Keratinocyte (primary cell): Measurements from ENCODE around the gene MINDY4. TPM values are rescaled to one million over a fixed set of nuclear protein-coding genes. Genes with fewer than 3 reads are reported as not detected.

Experiments used
- DNase-seq: peaks from one replicate; pipeline ENCODE4 v3.0.0-alpha.2; 2011; ENCODE audit warnings: low read depth, missing footprints, low spot score
- FAIRE-seq: peaks from 2 replicates; lab custom pipeline; 2011; peaks lifted over from hg19 to GRCh38; lab: Jason Lieb, UNC
- H2AFZ ChIP-seq: 2 replicates; pipeline ENCODE4 v1.6.0; 2012; ENCODE audit warnings: low read length, control low read depth, inconsistent platforms; ENCODE audit not compliant: control insufficient read depth
- H3K27ac ChIP-seq: 2 replicates; pipeline ENCODE4 v1.5.1; 2011; ENCODE audit warnings: low read length; ENCODE audit not compliant: control insufficient read depth, insufficient read depth
- H3K27me3 ChIP-seq: 3 replicates; pipeline ENCODE4 v1.6.0; 2011; ENCODE audit warnings: low read length; ENCODE audit not compliant: control insufficient read depth, insufficient read depth; ENCODE audit errors: extremely low read depth
- H3K36me3 ChIP-seq, 2 experiments: 2 replicates in 1 of 2; 3 replicates in 1 of 2; pipeline ENCODE4 v1.5.1; 2011; ENCODE audit warnings: low read length in 2 of 2, mild to moderate bottlenecking in 1 of 2; ENCODE audit not compliant: control insufficient read depth in 2 of 2, insufficient read depth in 2 of 2; ENCODE audit errors: extremely low read depth in 1 of 2
- H3K4me1 ChIP-seq: 3 replicates; pipeline ENCODE4 v1.5.1; 2011; ENCODE audit warnings: low read length; ENCODE audit not compliant: control insufficient read depth, insufficient read depth; ENCODE audit errors: extremely low read depth
- H3K4me2 ChIP-seq: 3 replicates; pipeline ENCODE4 v1.6.0; 2011; ENCODE audit warnings: low read depth, low read length; ENCODE audit not compliant: control insufficient read depth, insufficient read depth; ENCODE audit errors: extremely low read depth
- H3K4me3 ChIP-seq, 3 experiments: fragments of 200-600 bp in 1 of 3; sonication (generic) in 1 of 3; 2 replicates in 2 of 3; 3 replicates in 1 of 3; pipeline ENCODE4 v1.5.1; 2011 to 2016; ENCODE audit warnings: low read length in 3 of 3, mild to moderate bottlenecking in 3 of 3, control low read depth in 2 of 3, inconsistent platforms in 1 of 3, low read depth in 1 of 3, mixed read lengths in 1 of 3, mixed run types in 1 of 3, moderate library complexity in 1 of 3; ENCODE audit not compliant: control insufficient read depth in 2 of 3, insufficient read depth in 2 of 3; ENCODE audit errors: extremely low read depth in 1 of 3
- H3K79me2 ChIP-seq: 2 replicates; pipeline ENCODE4 v1.6.0; 2012; ENCODE audit warnings: low read length; ENCODE audit not compliant: control insufficient read depth, insufficient read depth
- H3K9ac ChIP-seq: 3 replicates; pipeline ENCODE4 v1.6.0; 2011; ENCODE audit warnings: low read length; ENCODE audit not compliant: control insufficient read depth, insufficient read depth; ENCODE audit errors: extremely low read depth
- H3K9me1 ChIP-seq: 3 replicates; pipeline ENCODE4 v1.6.0; 2011; ENCODE audit warnings: low read length; ENCODE audit not compliant: control insufficient read depth, insufficient read depth; ENCODE audit errors: extremely low read depth
- H3K9me3 ChIP-seq: 2 replicates; pipeline ENCODE4 v1.5.1; 2012; ENCODE audit warnings: low read depth, low read length; ENCODE audit not compliant: control insufficient read depth
- H4K20me1 ChIP-seq: 3 replicates; pipeline ENCODE4 v1.6.0; 2011; ENCODE audit warnings: low read length; ENCODE audit not compliant: control insufficient read depth, insufficient read depth; ENCODE audit errors: extremely low read depth
- CTCF ChIP-seq, 3 experiments: IDR thresholded peaks in 1 of 3; conservative IDR thresholded peaks in 1 of 3; optimal IDR thresholded peaks in 1 of 3; 2 replicates in 2 of 3; 3 replicates in 1 of 3; pipeline versions ENCODE3 to v1.5.1; 2011; ENCODE audit warnings: low read length in 3 of 3, mild to moderate bottlenecking in 3 of 3, moderate library complexity in 2 of 3, control low read depth in 1 of 3, inconsistent platforms in 1 of 3; ENCODE audit not compliant: insufficient read depth in 2 of 3; ENCODE audit errors: extremely low read depth in 1 of 3
- EZH2 ChIP-seq: IDR thresholded peaks from one replicate; pipeline ENCODE4 v1.6.1; 2012; ENCODE audit warnings: inconsistent platforms, mild to moderate bottlenecking, low read length, moderate library complexity
- dilution Hi-C: fragments of 300-500 bp; cut with MboI; formaldehyde crosslinking; loops from one replicate; pipeline ENCODE4 v1.7.0; 2020; ENCODE audit warnings: low sequenced_read_pairs; ENCODE audit not compliant: extremely low pct_ligation_motif_present
- polyA plus RNA-seq, 5 experiments: library from polyadenylated mRNA; depleted of rRNA in 3 of 5; stranded (reverse) in 3 of 5; stranded (forward) in 1 of 5; unstranded in 1 of 5; fragments of >200 nt; gene quantifications; 1 replicate in 1 of 5; 2 replicates in 3 of 5; 3 replicates in 1 of 5; pipeline versions ENCODE4 v1.2.1 to v1.2.3, GENCODE V29; 2011 to 2012; ENCODE audit warnings: missing spikeins in 2 of 5, low read depth in 1 of 5, low replicate concordance in 1 of 5

Gene MINDY4
- polyA plus RNA-seq, 1 donor (not counting 4 experiments of a cell fraction or from before 2014, with no cell fraction given) = 1.5 TPM

GRCh38 chr7:30828591-30828990 is 57.4 kb downstream of the MINDY4 start:
- Histone ChIP-seq H3K79me2 (no peaks in the 10 kb centered on the region), H3K27me3 (no peaks in the 10 kb centered on the region), H3K36me3 (no peaks in the 10 kb centered on the region), H2AFZ (no peak overlapping the region), H3K9ac (no peak overlapping the region), H3K4me1 (no peaks in the 10 kb centered on the region), H3K9me1 (no peaks in the 10 kb centered on the region), H3K4me2 (no peak overlapping the region), H3K27ac (no peak overlapping the region), H3K9me3 (no peaks in the 10 kb centered on the region), H4K20me1 (no peaks in the 10 kb centered on the region), H3K4me3 (no peak overlapping the region)
- DNase-seq (no peak), FAIRE-seq (no peak)
- dilution Hi-C loops = no loop called here
- TF ChIP-seq EZH2 = no peak
- TF ChIP-seq CTCF (optimal IDR thresholded peaks at IDR 0.05 in 1 of 3, IDR thresholded peaks at IDR 0.05 in 1 of 3, conservative IDR thresholded peaks at IDR 0.05 in 1 of 3; ENCODE audit: extremely low read depth in 1 of 3, insufficient read depth in 2 of 3, low read length in 3 of 3) = no peak

- no peak overlapping the region for H3K27ac ChIP-seq
Observed at GRCh38 chr7:30829471-30829870, 58.3 kb downstream of the MINDY4 start.

More at GRCh38 chr7:30829471-30829870, 58.3 kb downstream of the MINDY4 start:
- no peak for TF ChIP-seq CTCF (optimal IDR thresholded peaks at IDR 0.05 in 1 of 3, IDR thresholded peaks at IDR 0.05 in 1 of 3, conservative IDR thresholded peaks at IDR 0.05 in 1 of 3; ENCODE audit: extremely low read depth in 1 of 3, insufficient read depth in 2 of 3, low read length in 3 of 3)
- no peak for TF ChIP-seq EZH2
- no peaks in the 10 kb centered on the region for H3K36me3 ChIP-seq
- dilution Hi-C loops = no loop called here
- H3K4me1 ChIP-seq = no peaks in the 10 kb centered on the region
- H3K9ac ChIP-seq = no peak overlapping the region
- H3K4me3 ChIP-seq = no peak overlapping the region
- peaks cover 2% of the 10 kb centered on the region for H3K9me3 ChIP-seq
- no peaks in the 10 kb centered on the region for H3K9me1 ChIP-seq
- DNase-seq (no peak), FAIRE-seq (no peak)
- H3K79me2 ChIP-seq = no peaks in the 10 kb centered on the region
- no peak overlapping the region for H2AFZ ChIP-seq
- H3K27me3 ChIP-seq = no peaks in the 10 kb centered on the region
- no peak overlapping the region for H3K4me2 ChIP-seq
- no peaks in the 10 kb centered on the region for H4K20me1 ChIP-seq
